ENCODE results near the gene PDE4C.

PDE4C gene

DNA sequence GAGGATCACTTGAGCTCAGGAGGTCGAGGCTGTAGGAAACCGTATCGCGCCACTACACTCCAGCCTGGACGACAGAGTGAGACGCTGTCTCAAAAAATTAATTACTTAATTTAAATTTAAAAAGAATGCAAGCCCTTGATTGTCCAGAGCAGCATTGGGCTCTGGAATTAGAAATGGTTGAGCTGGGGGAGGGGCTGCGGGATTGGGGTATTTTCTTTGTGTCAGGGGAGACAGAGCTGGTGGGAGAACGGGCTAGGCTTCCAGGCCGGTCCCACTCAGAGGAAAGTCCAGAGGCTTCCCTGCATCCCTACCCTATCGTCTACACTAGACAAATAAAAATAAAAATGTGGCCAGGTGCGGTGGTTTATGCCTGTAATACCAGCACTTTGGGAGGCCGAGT, 20.2 kb downstream of the PDE4C start:
- 0 out of 2 replicates have a peak overlapping the region, but pooled peaks have one; percentile 71 for H3K4me3 ChIP-seq (ENCODE audit: low read depth, low read length)
- DNase-seq (ENCODE audit: low read depth, low spot score) = no peak
- no peak for TF ChIP-seq CTCF (IDR thresholded peaks at IDR 0.05; ENCODE audit: insufficient read depth, low read length, missing control alignments)
- POLR2A ChIA-PET = interaction anchor here (1.2 to 3.3 kb wide), 3 partner anchors 18 to 75 kb away, joined by 3 to 26 read pairs (median 4); partner anchors contain the start of gene JUND
- CTCF ChIA-PET = interaction anchor here (1.2 to 11.1 kb wide), 9 partner anchors 12 to 208 kb away, joined by 3 to 217 read pairs (median 8); partner anchors contain the start of gene MPV17L2

DNA sequence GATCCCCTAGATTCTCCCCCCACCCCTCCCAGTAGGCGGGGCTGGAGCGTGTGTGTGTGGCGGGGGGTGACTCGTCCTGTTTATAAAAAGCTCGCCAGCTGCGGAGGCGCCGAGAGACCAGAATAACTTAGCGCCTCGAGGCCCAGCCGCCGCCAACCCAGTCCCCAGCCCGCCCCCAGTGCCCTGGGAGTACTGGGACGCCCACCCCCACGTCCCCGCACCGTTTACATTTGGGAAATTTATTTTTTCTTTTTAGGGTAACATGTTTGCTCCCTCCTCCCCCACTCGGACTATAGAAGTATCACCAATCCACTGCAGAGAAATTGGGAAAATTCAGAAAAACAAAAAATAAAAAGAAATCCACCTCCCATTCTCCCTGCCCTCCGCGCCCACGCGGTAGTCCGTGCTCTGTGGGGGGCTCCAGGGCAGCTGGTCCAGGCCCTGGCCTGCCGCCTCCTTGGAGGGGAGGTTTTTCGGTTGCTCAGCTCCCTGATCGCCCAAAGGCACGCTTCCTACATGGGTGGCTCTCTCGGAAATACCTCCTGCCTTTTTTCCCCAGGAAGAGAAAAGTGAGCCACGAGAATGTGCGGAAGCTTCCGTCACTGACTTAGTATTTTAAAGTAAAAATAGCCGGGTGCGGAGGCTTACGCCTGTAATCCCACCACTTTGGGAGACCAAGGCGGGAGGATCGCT, 20.9 kb downstream of the PDE4C start:
- CTCF ChIA-PET = interaction anchor here (1.1 to 11.1 kb wide), 11 partner anchors 12 to 209 kb away, joined by 3 to 217 read pairs (median 5); partner anchors contain the start of gene MPV17L2
- POLR2A ChIA-PET = interaction anchor here (0.9 to 3.3 kb wide), 4 partner anchors 19 to 76 kb away, joined by 3 to 26 read pairs (median 4); partner anchors contain the start of gene JUND
- peak overlapping the region; percentile 71 for H3K4me3 ChIP-seq (ENCODE audit: low read depth, low read length)
- no peak for DNase-seq (ENCODE audit: low read depth, low spot score)
- TF ChIP-seq CTCF (IDR thresholded peaks at IDR 0.05; ENCODE audit: insufficient read depth, low read length, missing control alignments) = no peak

GRCh38 chr19:18204394-18205199, 21.6 kb downstream of the PDE4C start:
- CTCF ChIA-PET = interaction anchor here (1.1 to 11.1 kb wide), 10 partner anchors 11 to 145 kb away, joined by 3 to 217 read pairs (median 6); partner anchors contain the start of gene MPV17L2
- POLR2A ChIA-PET = interaction anchor here (0.9 to 3.3 kb wide), 4 partner anchors 20 to 77 kb away, joined by 3 to 26 read pairs (median 4); partner anchors contain the start of gene JUND
- peak overlapping the region; percentile 71 for H3K4me3 ChIP-seq (ENCODE audit: low read depth, low read length)
- no peak for DNase-seq (ENCODE audit: low read depth, low spot score)
- no peak for TF ChIP-seq CTCF (IDR thresholded peaks at IDR 0.05; ENCODE audit: insufficient read depth, low read length, missing control alignments)

DNA sequence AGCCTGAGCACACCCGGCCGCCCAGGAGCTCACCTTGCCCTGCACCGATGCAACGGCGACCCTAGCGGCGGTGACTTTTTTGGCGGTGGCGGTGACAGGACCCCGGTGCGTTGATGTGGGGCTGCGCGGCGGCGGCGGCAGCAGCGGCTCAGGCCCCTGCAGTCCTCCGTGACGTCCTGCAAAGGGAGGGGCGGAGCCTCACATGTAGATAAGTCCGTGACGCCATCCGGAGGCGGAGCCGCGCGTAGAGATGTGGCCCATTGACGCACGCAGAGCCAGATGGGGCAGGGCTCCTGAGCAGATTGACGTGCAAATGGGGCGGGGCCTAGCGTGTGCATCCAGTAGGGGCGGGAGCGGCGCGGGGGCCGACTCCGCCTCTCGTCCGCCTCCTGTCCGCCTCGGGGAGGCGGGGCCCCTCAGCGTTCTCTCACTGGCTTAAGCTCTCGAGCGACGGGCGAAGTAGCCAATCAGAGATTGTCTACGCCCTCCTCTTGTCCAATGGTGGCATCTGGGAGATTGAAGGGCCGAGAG, 22.3 kb downstream of the PDE4C start, which contains the start of gene RAB3A:
TSS of gene RAB3A (minus strand) at position 180 of the 531 bp plus-strand sequence. CDS start 1,302 bp downstream, outside the sequence.
- TF ChIP-seq CTCF (IDR thresholded peaks at IDR 0.05; ENCODE audit: insufficient read depth, low read length, missing control alignments) = no peak
- POLR2A ChIA-PET = interaction anchor here (1.3 to 3.3 kb wide), 2 partner anchors 48 to 77 kb away, joined by 3 to 26 read pairs; partner anchors contain the start of gene JUND
- DNase-seq (ENCODE audit: low read depth, low spot score) = peak; percentile 99
- H3K4me3 ChIP-seq (ENCODE audit: low read depth, low read length) = peak within 1 kb of the TSS; percentile 96
- CTCF ChIA-PET = interaction anchor here (1.2 to 11.1 kb wide), 8 partner anchors 10 to 76 kb away, joined by 3 to 217 read pairs (median 6); partner anchors contain the start of gene MPV17L2

- no peak for TF ChIP-seq CTCF (IDR thresholded peaks at IDR 0.05; ENCODE audit: insufficient read depth, low read length, missing control alignments)
- DNase-seq (ENCODE audit: low read depth, low spot score) = no peak
- ChIA-PET POLR2A (interaction anchor here (1.3 to 3.3 kb wide), 2 partner anchors 48 to 78 kb away, joined by 3 to 26 read pairs; partner anchors contain the start of gene JUND), CTCF (interaction anchor here (1.2 to 11.1 kb wide), 7 partner anchors 10 to 76 kb away, joined by 3 to 217 read pairs (median 5); partner anchors contain the start of gene MPV17L2)
- peak overlapping the region; percentile 96 for H3K4me3 ChIP-seq (ENCODE audit: low read depth, low read length)
These were observed 22.8 kb downstream of the PDE4C start for GRCh38 chr19:18203408-18203862.
